GM23338 (cell line): ENCODE data around the gene CACNA1B.

Experiments used
- CREB1 ChIP-seq: fragments of 250-450 bp; sonication (Bioruptor Pico); IDR thresholded peaks from 2 replicates; pipeline ENCODE4 v1.5.0; 2020; ENCODE audit warnings: low read depth, mild to moderate bottlenecking, moderate library complexity
- EZH2 ChIP-seq: fragments of 200-600 bp; sonication (generic); IDR thresholded peaks from one replicate; pipeline ENCODE4 v1.8.0; 2017; ENCODE audit warnings: antibody characterized with exemption, mild to moderate bottlenecking, low read depth; ENCODE audit not compliant: unreplicated experiment
- EZH2phosphoT487 ChIP-seq: fragments of 200-600 bp; sonication (generic); IDR thresholded peaks from one replicate; pipeline ENCODE4 v1.8.1; 2018; ENCODE audit warnings: antibody characterized with exemption; ENCODE audit not compliant: unreplicated experiment
- JUNB ChIP-seq: IDR thresholded peaks from one replicate; pipeline ENCODE4 v1.6.1; 2016; ENCODE audit warnings: antibody characterized with exemption; ENCODE audit not compliant: unreplicated experiment
- POLR2AphosphoS5 ChIP-seq: IDR thresholded peaks from 2 replicates; pipeline ENCODE4 v1.6.1; 2016; ENCODE audit warnings: antibody characterized with exemption, low read depth
- STAT1 ChIP-seq: IDR thresholded peaks from one replicate; pipeline ENCODE4 v1.6.1; 2016; ENCODE audit warnings: antibody characterized with exemption; ENCODE audit not compliant: unreplicated experiment
- ZNF114 ChIP-seq: fragments of 250-450 bp; sonication (Bioruptor Pico); IDR thresholded peaks from 2 replicates; pipeline ENCODE4 v1.5.0; 2020; ENCODE audit warnings: mild to moderate bottlenecking, moderate library complexity
- ZNF331 ChIP-seq: fragments of 250-450 bp; sonication (Bioruptor Pico); IDR thresholded peaks from 2 replicates; pipeline ENCODE4 v1.5.0; 2020; ENCODE audit warnings: low read depth, mild to moderate bottlenecking, moderate library complexity
- TF ChIP-seq, protein P1 (sequence below), 2 experiments: fragments of 200-600 bp in 1 of 2; sonication (generic) in 1 of 2; conservative IDR thresholded peaks; 2 replicates each; pipeline versions ENCODE4 v1.5.1 to v1.6.1; 2016 to 2017; ENCODE audit warnings: antibody characterized with exemption in 2 of 2, low read depth in 2 of 2, mild to moderate bottlenecking in 2 of 2, moderate library complexity in 1 of 2
- TF ChIP-seq, protein P2 (sequence below): IDR thresholded peaks from one replicate; pipeline ENCODE4 v1.6.1; 2018; ENCODE audit warnings: antibody characterized with exemption; ENCODE audit not compliant: unreplicated experiment

DNA sequence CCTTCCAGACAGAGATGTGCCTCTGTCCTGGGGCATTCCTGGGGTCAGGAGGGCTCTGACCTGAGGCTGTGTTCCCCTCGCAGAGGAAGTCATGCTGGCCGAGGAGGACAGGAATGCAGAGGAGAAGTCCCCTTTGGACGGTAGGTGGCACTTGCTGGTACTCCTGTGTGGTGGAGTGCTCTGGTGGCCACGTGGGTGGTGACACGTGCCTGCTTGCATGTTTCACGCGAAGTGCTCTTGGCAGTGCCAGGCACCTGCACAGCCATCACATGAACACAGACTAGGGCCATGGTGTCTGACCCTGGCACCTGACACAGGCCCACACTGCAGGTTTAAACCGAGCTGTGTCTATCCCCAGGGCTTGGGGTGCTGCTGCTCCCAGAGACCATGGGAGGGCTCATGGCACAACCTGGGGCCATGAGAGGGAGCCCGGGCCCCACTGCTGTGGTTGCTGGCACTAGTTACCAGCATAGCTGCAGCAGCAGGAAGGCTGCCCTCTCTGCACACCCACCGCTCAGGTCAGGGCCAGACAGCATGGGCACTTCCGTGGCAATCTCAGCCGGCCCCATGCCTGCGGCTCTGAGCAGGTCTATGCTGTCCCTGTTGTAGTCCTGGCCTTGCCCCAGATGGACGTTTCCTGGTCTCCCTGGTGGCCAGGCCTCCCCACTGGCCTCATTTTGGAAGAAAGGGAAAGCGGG lies 79.3 kb downstream of the CACNA1B start:
- TF ChIP-seq, protein P1, sequence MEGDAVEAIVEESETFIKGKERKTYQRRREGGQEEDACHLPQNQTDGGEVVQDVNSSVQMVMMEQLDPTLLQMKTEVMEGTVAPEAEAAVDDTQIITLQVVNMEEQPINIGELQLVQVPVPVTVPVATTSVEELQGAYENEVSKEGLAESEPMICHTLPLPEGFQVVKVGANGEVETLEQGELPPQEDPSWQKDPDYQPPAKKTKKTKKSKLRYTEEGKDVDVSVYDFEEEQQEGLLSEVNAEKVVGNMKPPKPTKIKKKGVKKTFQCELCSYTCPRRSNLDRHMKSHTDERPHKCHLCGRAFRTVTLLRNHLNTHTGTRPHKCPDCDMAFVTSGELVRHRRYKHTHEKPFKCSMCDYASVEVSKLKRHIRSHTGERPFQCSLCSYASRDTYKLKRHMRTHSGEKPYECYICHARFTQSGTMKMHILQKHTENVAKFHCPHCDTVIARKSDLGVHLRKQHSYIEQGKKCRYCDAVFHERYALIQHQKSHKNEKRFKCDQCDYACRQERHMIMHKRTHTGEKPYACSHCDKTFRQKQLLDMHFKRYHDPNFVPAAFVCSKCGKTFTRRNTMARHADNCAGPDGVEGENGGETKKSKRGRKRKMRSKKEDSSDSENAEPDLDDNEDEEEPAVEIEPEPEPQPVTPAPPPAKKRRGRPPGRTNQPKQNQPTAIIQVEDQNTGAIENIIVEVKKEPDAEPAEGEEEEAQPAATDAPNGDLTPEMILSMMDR (conservative IDR thresholded peaks at IDR 0.05; ENCODE audit: low read depth in 2 of 2), result no peak
- TF ChIP-seq EZH2phosphoT487 (no peak), EZH2 (no peak), ZNF114 (no peak), POLR2AphosphoS5 (no peak), CREB1 (CRISPR knock-in tag) (no peak), ZNF331 (no peak), JUNB (no peak), STAT1 (no peak)
- TF ChIP-seq, protein P2, sequence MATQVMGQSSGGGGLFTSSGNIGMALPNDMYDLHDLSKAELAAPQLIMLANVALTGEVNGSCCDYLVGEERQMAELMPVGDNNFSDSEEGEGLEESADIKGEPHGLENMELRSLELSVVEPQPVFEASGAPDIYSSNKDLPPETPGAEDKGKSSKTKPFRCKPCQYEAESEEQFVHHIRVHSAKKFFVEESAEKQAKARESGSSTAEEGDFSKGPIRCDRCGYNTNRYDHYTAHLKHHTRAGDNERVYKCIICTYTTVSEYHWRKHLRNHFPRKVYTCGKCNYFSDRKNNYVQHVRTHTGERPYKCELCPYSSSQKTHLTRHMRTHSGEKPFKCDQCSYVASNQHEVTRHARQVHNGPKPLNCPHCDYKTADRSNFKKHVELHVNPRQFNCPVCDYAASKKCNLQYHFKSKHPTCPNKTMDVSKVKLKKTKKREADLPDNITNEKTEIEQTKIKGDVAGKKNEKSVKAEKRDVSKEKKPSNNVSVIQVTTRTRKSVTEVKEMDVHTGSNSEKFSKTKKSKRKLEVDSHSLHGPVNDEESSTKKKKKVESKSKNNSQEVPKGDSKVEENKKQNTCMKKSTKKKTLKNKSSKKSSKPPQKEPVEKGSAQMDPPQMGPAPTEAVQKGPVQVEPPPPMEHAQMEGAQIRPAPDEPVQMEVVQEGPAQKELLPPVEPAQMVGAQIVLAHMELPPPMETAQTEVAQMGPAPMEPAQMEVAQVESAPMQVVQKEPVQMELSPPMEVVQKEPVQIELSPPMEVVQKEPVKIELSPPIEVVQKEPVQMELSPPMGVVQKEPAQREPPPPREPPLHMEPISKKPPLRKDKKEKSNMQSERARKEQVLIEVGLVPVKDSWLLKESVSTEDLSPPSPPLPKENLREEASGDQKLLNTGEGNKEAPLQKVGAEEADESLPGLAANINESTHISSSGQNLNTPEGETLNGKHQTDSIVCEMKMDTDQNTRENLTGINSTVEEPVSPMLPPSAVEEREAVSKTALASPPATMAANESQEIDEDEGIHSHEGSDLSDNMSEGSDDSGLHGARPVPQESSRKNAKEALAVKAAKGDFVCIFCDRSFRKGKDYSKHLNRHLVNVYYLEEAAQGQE, result no peak
